Cerebellar nuclear complex (tissue), 1 donor: Measurements from ENCODE around the gene RABGGTA.
A peak's percentile ranks its signal among the peaks of the same experiment; 100 is the strongest.
"Not testable (repeated sequence)": the region's sequence is repeated elsewhere in the genome, so short reads cannot be mapped to it uniquely, and the experiment has no call there.

Experiments
- DNase-seq, 2 experiments: peaks; one replicate each; lab custom pipeline; 2025; lab: John Stamatoyannopoulos, UW

Gene RABGGTA

GRCh38 chr14:24260780-24261157 is 10.6 kb downstream of the RABGGTA start:
- DNase-seq, result no peak

- DNase-seq, result no peak
Observed at GRCh38 chr14:24260026-24260779, 11.2 kb downstream of the RABGGTA start.

- DNase-seq, result no peak
Observed at GRCh38 chr14:24259282-24260025, 11.9 kb downstream of the RABGGTA start.

- no peak for DNase-seq
Observed at GRCh38 chr14:24258548-24259265, 12.7 kb downstream of the RABGGTA start.

GRCh38 chr14:24258119-24258518 is 13.3 kb downstream of the RABGGTA start:
- no peak for DNase-seq

- DNase-seq, result no peak
Observed at GRCh38 chr14:24256960-24257359, 14.4 kb downstream of the RABGGTA start.

GRCh38 chr14:24255931-24256711 is 15.3 kb downstream of the RABGGTA start:
- no peak for DNase-seq

- no peak for DNase-seq
Observed at GRCh38 chr14:24255438-24255837, 16.0 kb downstream of the RABGGTA start.

- DNase-seq, result no peak
Observed at GRCh38 chr14:24254630-24255392, 16.6 kb downstream of the RABGGTA start.

GRCh38 chr14:24253936-24254335 is 17.5 kb downstream of the RABGGTA start:
- DNase-seq, result no peak

GRCh38 chr14:24252289-24253124 is 18.9 kb downstream of the RABGGTA start:
- no peak for DNase-seq

- DNase-seq, result no peak
Observed at GRCh38 chr14:24251880-24252288, 19.5 kb downstream of the RABGGTA start.

GRCh38 chr14:24250354-24250753 is 21.0 kb downstream of the RABGGTA start:
- DNase-seq, result no peak

GRCh38 chr14:24249230-24250021 is 22.0 kb downstream of the RABGGTA start:
- no peak for DNase-seq

- DNase-seq, result no peak
Observed at GRCh38 chr14:24247422-24247821, 24.0 kb downstream of the RABGGTA start.

- no peak for DNase-seq
Observed at GRCh38 chr14:24246765-24247212, 24.6 kb downstream of the RABGGTA start.

- DNase-seq, result not testable (repeated sequence)
Observed at GRCh38 chr14:24245350-24245749, 26.0 kb downstream of the RABGGTA start.

- DNase-seq, result no peak
Observed at GRCh38 chr14:24243336-24243836, 28.0 kb downstream of the RABGGTA start.

GRCh38 chr14:24241829-24242443 is 29.5 kb downstream of the RABGGTA start:
- DNase-seq, result peak in 1 of 2 experiments; percentile 87
